ENCODE results near the gene DOCK6. TPM values are rescaled to one million over a fixed set of nuclear protein-coding genes. Genes with fewer than 3 reads are reported as not detected.

The DOCK6 gene
- total and polyA plus RNA-seq, 2 of the 13 experiments (the other 11 are each of a cell fraction or from before 2014, with no cell fraction given) = 5.4 to 38.1 TPM

DNA sequence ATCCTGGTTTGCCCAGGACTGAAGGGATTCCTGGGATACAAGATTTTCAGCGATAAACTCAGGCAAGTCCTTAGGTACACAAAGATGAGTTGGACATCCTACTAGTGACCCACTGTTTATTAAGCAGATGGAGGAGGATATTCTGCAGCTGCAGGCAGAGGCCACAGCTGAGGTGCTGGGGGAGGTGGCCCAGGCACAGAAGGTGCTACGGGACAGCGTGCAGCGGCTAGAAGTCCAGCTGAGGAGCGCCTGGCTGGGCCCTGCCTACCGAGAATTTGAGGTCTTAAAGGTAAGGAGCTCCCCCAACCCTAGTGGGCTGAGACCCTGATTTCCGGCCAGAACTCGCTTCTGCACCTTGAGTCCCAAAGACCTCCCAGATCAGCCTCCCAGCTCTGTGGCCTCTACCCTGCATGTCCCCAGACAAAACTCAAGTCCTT lies 22.3 kb downstream of the DOCK6 start (continued):
- TF ChIP-seq ZBTB8A (CRISPR knock-in tag; IDR thresholded peaks at IDR 0.05; ENCODE audit: borderline replicate concordance, low read depth) = no peak
- no peak for TF ChIP-seq ZIK1 (CRISPR knock-in tag; IDR thresholded peaks at IDR 0.05; ENCODE audit: borderline replicate concordance, low read depth)
- TF ChIP-seq, protein P1, sequence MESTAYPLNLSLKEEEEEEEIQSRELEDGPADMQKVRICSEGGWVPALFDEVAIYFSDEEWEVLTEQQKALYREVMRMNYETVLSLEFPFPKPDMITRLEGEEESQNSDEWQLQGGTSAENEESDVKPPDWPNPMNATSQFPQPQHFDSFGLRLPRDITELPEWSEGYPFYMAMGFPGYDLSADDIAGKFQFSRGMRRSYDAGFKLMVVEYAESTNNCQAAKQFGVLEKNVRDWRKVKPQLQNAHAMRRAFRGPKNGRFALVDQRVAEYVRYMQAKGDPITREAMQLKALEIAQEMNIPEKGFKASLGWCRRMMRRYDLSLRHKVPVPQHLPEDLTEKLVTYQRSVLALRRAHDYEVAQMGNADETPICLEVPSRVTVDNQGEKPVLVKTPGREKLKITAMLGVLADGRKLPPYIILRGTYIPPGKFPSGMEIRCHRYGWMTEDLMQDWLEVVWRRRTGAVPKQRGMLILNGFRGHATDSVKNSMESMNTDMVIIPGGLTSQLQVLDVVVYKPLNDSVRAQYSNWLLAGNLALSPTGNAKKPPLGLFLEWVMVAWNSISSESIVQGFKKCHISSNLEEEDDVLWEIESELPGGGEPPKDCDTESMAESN (CRISPR knock-in tag; conservative IDR thresholded peaks at IDR 0.05) = no peak
- peak; percentile 9; the same call in 1 of the 2 replicates for TF ChIP-seq HOXA3 (CRISPR knock-in tag; IDR thresholded peaks at IDR 0.05)
- TF ChIP-seq MXD1 (CRISPR knock-in tag; IDR thresholded peaks at IDR 0.05) = no peak
- TF ChIP-seq SUZ12 (IDR thresholded peaks at IDR 0.05; ENCODE audit: low read depth, low read length) = no peak
- no peak for TF ChIP-seq ZNF788 (CRISPR knock-in tag; IDR thresholded peaks at IDR 0.05; ENCODE audit: borderline replicate concordance)
- 0 out of 2 replicates have a peak, but pooled peaks have one; percentile 1 for TF ChIP-seq ERF (CRISPR knock-in tag; IDR thresholded peaks at IDR 0.05)
- TF ChIP-seq TMF1 (CRISPR knock-in tag; IDR thresholded peaks at IDR 0.05; ENCODE audit: low read depth) = no peak
- TF ChIP-seq, protein P2, sequence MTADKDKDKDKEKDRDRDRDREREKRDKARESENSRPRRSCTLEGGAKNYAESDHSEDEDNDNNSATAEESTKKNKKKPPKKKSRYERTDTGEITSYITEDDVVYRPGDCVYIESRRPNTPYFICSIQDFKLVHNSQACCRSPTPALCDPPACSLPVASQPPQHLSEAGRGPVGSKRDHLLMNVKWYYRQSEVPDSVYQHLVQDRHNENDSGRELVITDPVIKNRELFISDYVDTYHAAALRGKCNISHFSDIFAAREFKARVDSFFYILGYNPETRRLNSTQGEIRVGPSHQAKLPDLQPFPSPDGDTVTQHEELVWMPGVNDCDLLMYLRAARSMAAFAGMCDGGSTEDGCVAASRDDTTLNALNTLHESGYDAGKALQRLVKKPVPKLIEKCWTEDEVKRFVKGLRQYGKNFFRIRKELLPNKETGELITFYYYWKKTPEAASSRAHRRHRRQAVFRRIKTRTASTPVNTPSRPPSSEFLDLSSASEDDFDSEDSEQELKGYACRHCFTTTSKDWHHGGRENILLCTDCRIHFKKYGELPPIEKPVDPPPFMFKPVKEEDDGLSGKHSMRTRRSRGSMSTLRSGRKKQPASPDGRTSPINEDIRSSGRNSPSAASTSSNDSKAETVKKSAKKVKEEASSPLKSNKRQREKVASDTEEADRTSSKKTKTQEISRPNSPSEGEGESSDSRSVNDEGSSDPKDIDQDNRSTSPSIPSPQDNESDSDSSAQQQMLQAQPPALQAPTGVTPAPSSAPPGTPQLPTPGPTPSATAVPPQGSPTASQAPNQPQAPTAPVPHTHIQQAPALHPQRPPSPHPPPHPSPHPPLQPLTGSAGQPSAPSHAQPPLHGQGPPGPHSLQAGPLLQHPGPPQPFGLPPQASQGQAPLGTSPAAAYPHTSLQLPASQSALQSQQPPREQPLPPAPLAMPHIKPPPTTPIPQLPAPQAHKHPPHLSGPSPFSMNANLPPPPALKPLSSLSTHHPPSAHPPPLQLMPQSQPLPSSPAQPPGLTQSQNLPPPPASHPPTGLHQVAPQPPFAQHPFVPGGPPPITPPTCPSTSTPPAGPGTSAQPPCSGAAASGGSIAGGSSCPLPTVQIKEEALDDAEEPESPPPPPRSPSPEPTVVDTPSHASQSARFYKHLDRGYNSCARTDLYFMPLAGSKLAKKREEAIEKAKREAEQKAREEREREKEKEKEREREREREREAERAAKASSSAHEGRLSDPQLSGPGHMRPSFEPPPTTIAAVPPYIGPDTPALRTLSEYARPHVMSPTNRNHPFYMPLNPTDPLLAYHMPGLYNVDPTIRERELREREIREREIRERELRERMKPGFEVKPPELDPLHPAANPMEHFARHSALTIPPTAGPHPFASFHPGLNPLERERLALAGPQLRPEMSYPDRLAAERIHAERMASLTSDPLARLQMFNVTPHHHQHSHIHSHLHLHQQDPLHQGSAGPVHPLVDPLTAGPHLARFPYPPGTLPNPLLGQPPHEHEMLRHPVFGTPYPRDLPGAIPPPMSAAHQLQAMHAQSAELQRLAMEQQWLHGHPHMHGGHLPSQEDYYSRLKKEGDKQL (CRISPR knock-in tag; IDR thresholded peaks at IDR 0.05; ENCODE audit: low read depth) = no peak
- TF ChIP-seq SP4 (CRISPR knock-in tag; IDR thresholded peaks at IDR 0.05) = no peak
- no peak for TF ChIP-seq HNRNPK (IDR thresholded peaks at IDR 0.05; ENCODE audit: low read depth, low read length, poor library complexity, severe bottlenecking)
- no peak for TF ChIP-seq ZNF335 (CRISPR knock-in tag; IDR thresholded peaks at IDR 0.05)
- TF ChIP-seq NCOA5 (CRISPR knock-in tag; IDR thresholded peaks at IDR 0.05) = no peak
- no peak for TF ChIP-seq ZNF10 (CRISPR knock-in tag; IDR thresholded peaks at IDR 0.05; ENCODE audit: borderline replicate concordance, low read depth)
- TF ChIP-seq SNAPC5 (CRISPR knock-in tag; IDR thresholded peaks at IDR 0.05; ENCODE audit: borderline replicate concordance) = no peak
- no peak for TF ChIP-seq RFXANK (CRISPR knock-in tag; IDR thresholded peaks at IDR 0.05)
- TF ChIP-seq MAFK (conservative IDR thresholded peaks at IDR 0.05 in 1 of 2, IDR thresholded peaks at IDR 0.05 in 1 of 2; ENCODE audit: low read length in 2 of 2) = no peak
- TF ChIP-seq ZNF766 (CRISPR knock-in tag; IDR thresholded peaks at IDR 0.05; ENCODE audit: borderline replicate concordance) = no peak
- 0 out of 2 replicates have a peak, but pooled peaks have one; percentile 3 for TF ChIP-seq ZFP90 (CRISPR knock-in tag; IDR thresholded peaks at IDR 0.05; ENCODE audit: borderline replicate concordance)

Data from HepG2 (cell line).